Thyroid gland (tissue), 4 donors: ENCODE measurements around the gene BCAS3.
"Not testable (repeated sequence)": the region's sequence is repeated elsewhere in the genome, so short reads cannot be mapped to it uniquely, and the experiment has no call there.

Experiments used
- POLR2A ChIP-seq, 2 donors: fragments of 450-650 bp; IDR thresholded peaks; one replicate each; pipeline ENCODE4 v1.6.1; 2017; ENCODE audit warnings: antibody characterized with exemption in 2 of 2, mild to moderate bottlenecking in 2 of 2, moderate library complexity in 1 of 2
- TF ChIP-seq, protein P1 (sequence below), 6 experiments: fragments of 200-600 bp in 3 of 6; fragments of 450-650 bp in 3 of 6; sonication (generic) in 3 of 6; IDR thresholded peaks; one replicate each; pipeline ENCODE4 v1.5.1; 2016 to 2019; ENCODE audit warnings: antibody characterized with exemption in 6 of 6, mild to moderate bottlenecking in 2 of 6, inconsistent platforms in 1 of 6, moderate library complexity in 1 of 6

DNA sequence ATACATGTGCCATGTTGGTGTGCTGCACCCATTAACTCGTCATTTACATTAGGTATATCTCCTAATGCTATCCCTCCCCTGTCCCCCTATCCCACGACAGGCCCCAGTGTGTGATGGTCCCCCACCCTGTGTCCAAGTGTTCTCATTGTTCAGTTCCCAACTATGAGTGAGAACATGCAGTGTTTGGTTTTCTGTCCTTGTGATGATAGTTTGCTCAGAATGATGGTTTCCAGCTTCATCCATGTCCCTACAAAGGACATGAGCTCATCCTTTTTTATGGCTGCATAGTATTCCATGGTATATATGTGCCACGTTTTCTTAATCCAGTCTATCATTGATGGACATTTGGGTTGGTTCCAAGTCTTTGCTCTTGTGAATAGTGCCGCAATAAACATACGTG lies 94.0 kb downstream of the BCAS3 start:
- TF ChIP-seq, protein P1, sequence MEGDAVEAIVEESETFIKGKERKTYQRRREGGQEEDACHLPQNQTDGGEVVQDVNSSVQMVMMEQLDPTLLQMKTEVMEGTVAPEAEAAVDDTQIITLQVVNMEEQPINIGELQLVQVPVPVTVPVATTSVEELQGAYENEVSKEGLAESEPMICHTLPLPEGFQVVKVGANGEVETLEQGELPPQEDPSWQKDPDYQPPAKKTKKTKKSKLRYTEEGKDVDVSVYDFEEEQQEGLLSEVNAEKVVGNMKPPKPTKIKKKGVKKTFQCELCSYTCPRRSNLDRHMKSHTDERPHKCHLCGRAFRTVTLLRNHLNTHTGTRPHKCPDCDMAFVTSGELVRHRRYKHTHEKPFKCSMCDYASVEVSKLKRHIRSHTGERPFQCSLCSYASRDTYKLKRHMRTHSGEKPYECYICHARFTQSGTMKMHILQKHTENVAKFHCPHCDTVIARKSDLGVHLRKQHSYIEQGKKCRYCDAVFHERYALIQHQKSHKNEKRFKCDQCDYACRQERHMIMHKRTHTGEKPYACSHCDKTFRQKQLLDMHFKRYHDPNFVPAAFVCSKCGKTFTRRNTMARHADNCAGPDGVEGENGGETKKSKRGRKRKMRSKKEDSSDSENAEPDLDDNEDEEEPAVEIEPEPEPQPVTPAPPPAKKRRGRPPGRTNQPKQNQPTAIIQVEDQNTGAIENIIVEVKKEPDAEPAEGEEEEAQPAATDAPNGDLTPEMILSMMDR (IDR thresholded peaks at IDR 0.05) = not testable (repeated sequence)
- TF ChIP-seq POLR2A (IDR thresholded peaks at IDR 0.05) = not testable (repeated sequence)
